A549 (cell line): ENCODE measurements around the gene MACROD1.

Source experiments
- POLR2A ChIP-seq: IDR thresholded peaks from 2 replicates; pipeline ENCODE4 v1.6.1; 2012; ENCODE audit warnings: mild to moderate bottlenecking, low read length
- TF ChIP-seq, protein P1 (sequence below): fragments of 450-650 bp; IDR thresholded peaks from 2 replicates; pipeline ENCODE4 v1.6.1; 2014; ENCODE audit warnings: antibody characterized with exemption
- TF ChIP-seq, protein P2 (sequence below): fragments of 200-600 bp; sonication (generic); IDR thresholded peaks from 2 replicates; pipeline ENCODE4 v1.6.1; 2016; ENCODE audit warnings: antibody characterized with exemption, mild to moderate bottlenecking, moderate library complexity

DNA sequence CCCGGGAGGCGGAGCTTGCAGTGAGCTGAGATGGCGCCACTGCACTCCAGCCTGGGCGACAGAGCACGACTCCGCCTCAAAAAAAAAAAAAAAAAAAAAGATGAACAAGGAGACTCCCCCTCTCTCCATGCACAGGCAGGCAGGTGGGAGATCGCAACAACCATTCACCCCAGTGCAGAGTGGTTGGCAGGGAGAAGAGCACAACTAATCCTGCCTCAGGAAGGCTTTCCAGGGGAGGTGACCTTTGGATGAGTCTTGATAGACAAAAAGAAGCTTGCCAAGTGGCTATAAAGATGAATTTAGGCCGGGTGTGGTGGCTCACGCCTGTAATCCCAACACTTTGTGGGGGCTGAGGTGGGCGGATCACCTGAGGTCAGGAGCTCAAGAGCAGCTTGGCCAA is 100.2 kb downstream of the MACROD1 start:
- TF ChIP-seq, protein P1, sequence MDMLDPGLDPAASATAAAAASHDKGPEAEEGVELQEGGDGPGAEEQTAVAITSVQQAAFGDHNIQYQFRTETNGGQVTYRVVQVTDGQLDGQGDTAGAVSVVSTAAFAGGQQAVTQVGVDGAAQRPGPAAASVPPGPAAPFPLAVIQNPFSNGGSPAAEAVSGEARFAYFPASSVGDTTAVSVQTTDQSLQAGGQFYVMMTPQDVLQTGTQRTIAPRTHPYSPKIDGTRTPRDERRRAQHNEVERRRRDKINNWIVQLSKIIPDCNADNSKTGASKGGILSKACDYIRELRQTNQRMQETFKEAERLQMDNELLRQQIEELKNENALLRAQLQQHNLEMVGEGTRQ = no peak
- TF ChIP-seq POLR2A = no peak
- TF ChIP-seq, protein P2, sequence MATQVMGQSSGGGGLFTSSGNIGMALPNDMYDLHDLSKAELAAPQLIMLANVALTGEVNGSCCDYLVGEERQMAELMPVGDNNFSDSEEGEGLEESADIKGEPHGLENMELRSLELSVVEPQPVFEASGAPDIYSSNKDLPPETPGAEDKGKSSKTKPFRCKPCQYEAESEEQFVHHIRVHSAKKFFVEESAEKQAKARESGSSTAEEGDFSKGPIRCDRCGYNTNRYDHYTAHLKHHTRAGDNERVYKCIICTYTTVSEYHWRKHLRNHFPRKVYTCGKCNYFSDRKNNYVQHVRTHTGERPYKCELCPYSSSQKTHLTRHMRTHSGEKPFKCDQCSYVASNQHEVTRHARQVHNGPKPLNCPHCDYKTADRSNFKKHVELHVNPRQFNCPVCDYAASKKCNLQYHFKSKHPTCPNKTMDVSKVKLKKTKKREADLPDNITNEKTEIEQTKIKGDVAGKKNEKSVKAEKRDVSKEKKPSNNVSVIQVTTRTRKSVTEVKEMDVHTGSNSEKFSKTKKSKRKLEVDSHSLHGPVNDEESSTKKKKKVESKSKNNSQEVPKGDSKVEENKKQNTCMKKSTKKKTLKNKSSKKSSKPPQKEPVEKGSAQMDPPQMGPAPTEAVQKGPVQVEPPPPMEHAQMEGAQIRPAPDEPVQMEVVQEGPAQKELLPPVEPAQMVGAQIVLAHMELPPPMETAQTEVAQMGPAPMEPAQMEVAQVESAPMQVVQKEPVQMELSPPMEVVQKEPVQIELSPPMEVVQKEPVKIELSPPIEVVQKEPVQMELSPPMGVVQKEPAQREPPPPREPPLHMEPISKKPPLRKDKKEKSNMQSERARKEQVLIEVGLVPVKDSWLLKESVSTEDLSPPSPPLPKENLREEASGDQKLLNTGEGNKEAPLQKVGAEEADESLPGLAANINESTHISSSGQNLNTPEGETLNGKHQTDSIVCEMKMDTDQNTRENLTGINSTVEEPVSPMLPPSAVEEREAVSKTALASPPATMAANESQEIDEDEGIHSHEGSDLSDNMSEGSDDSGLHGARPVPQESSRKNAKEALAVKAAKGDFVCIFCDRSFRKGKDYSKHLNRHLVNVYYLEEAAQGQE = no peak
